Panc1 (cell line): ENCODE measurements around the gene OTC.

ENCODE experiments used
- CTCF ChIP-seq: fragments of 450-650 bp; IDR thresholded peaks from 2 replicates; pipeline ENCODE4 v1.5.1; 2017; ENCODE audit warnings: mild to moderate bottlenecking
- POLR2AphosphoS5 ChIP-seq: IDR thresholded peaks from 2 replicates; pipeline ENCODE4 v1.6.1; 2012; ENCODE audit warnings: mild to moderate bottlenecking, low read depth, low read length, moderate library complexity
- TCF7L2 ChIP-seq: IDR thresholded peaks from 2 replicates; pipeline ENCODE4 v1.6.1; 2011; ENCODE audit warnings: mild to moderate bottlenecking, low read depth, low read length, inconsistent platforms
- TF ChIP-seq, protein P1 (sequence below), 2 experiments: IDR thresholded peaks; 2 replicates each; pipeline ENCODE4 v1.6.1; 2011 to 2012; ENCODE audit warnings: low read depth in 2 of 2, control low read depth in 1 of 2, low read length in 1 of 2, mild to moderate bottlenecking in 1 of 2, moderate library complexity in 1 of 2; ENCODE audit not compliant: insufficient read depth in 1 of 2

DNA sequence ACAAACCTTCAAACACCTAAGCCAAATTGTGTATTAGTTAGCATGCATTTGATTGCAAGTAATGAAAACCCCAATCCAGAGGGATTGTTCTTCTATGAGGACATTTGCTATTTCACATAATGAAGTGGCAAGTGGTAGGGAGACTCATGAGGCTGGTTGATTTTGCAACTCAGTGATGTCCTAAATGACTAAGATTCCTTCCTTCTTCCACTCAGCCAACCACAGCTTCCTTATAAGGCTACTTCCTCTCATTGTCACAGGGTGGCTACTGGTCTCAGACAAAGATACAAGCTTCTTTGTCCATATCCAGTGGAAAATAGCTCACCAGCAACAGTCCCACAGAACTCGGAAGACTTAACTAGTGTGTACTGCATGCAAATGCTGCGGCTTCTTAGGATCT, 5.3 kb upstream of the OTC start:
- no peak for TF ChIP-seq CTCF
- TF ChIP-seq POLR2AphosphoS5: no peak
- TF ChIP-seq TCF7L2: no peak
- TF ChIP-seq, protein P1, sequence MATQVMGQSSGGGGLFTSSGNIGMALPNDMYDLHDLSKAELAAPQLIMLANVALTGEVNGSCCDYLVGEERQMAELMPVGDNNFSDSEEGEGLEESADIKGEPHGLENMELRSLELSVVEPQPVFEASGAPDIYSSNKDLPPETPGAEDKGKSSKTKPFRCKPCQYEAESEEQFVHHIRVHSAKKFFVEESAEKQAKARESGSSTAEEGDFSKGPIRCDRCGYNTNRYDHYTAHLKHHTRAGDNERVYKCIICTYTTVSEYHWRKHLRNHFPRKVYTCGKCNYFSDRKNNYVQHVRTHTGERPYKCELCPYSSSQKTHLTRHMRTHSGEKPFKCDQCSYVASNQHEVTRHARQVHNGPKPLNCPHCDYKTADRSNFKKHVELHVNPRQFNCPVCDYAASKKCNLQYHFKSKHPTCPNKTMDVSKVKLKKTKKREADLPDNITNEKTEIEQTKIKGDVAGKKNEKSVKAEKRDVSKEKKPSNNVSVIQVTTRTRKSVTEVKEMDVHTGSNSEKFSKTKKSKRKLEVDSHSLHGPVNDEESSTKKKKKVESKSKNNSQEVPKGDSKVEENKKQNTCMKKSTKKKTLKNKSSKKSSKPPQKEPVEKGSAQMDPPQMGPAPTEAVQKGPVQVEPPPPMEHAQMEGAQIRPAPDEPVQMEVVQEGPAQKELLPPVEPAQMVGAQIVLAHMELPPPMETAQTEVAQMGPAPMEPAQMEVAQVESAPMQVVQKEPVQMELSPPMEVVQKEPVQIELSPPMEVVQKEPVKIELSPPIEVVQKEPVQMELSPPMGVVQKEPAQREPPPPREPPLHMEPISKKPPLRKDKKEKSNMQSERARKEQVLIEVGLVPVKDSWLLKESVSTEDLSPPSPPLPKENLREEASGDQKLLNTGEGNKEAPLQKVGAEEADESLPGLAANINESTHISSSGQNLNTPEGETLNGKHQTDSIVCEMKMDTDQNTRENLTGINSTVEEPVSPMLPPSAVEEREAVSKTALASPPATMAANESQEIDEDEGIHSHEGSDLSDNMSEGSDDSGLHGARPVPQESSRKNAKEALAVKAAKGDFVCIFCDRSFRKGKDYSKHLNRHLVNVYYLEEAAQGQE (IDR thresholded peaks at IDR 0.05; ENCODE audit: insufficient read depth in 1 of 2, low read depth in 2 of 2, low read length in 1 of 2): no peak
